MM.1S (cell line): ENCODE measurements around the gene RBFOX2.

Experiments used
- EZH2 ChIP-seq: fragments of 300-600 bp; sonication (generic); optimal IDR thresholded peaks from 2 replicates; pipeline ENCODE3; 2017; ENCODE audit warnings: low read depth, mild to moderate bottlenecking, antibody characterized with exemption, low read length, mixed read lengths
- TF ChIP-seq, protein P1 (sequence below): fragments of 300-600 bp; sonication (generic); IDR thresholded peaks from 2 replicates; pipeline ENCODE4 v1.5.1; 2016; ENCODE audit warnings: antibody characterized with exemption, low read length, mixed read lengths

DNA sequence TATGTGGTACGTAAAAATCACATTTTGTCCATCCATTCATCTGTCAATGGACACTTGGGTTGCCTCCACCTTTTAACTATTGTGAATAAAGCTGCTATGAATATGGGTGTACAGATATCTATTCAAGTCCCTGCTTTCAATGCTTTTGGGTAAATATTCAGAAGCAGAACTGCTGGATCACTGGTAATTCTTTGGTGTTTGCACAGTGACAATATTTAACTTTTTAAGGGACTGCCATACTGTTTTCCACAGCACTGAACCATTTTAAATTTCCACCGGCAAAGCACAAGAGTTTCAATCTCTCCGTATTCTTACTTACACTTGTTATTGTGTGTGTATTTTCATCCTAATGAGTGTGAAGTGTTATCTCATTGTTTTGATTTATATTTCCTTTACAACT, 79.4 kb downstream of the RBFOX2 start:
- no peak for TF ChIP-seq EZH2
- TF ChIP-seq, protein P1, sequence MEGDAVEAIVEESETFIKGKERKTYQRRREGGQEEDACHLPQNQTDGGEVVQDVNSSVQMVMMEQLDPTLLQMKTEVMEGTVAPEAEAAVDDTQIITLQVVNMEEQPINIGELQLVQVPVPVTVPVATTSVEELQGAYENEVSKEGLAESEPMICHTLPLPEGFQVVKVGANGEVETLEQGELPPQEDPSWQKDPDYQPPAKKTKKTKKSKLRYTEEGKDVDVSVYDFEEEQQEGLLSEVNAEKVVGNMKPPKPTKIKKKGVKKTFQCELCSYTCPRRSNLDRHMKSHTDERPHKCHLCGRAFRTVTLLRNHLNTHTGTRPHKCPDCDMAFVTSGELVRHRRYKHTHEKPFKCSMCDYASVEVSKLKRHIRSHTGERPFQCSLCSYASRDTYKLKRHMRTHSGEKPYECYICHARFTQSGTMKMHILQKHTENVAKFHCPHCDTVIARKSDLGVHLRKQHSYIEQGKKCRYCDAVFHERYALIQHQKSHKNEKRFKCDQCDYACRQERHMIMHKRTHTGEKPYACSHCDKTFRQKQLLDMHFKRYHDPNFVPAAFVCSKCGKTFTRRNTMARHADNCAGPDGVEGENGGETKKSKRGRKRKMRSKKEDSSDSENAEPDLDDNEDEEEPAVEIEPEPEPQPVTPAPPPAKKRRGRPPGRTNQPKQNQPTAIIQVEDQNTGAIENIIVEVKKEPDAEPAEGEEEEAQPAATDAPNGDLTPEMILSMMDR, result no peak
